Testis (tissue), 3 donors: Measurements from ENCODE around the gene SH3BGRL2. TPM values are rescaled to one million over a fixed set of nuclear protein-coding genes. Genes with fewer than 3 reads are reported as not detected.
"Not testable (repeated sequence)": the region's sequence is repeated elsewhere in the genome, so short reads cannot be mapped to it uniquely, and the experiment has no call there.

Experiments
- DNase-seq: peaks from one replicate; pipeline ENCODE4 v3.0.0-alpha.2; 2019
- H3K27ac ChIP-seq, 2 donors: fragments of 200-600 bp; sonication (generic); one replicate each; pipeline ENCODE4 v1.5.1; 2019
- H3K27me3 ChIP-seq: fragments of 200-600 bp; sonication (generic); one replicate; pipeline ENCODE4 v1.5.1; 2019
- H3K36me3 ChIP-seq: fragments of 200-600 bp; sonication (generic); one replicate; pipeline ENCODE4 v1.5.1; 2017; ENCODE audit warnings: low read depth; ENCODE audit errors: missing control alignments
- H3K4me1 ChIP-seq: fragments of 200-600 bp; sonication (generic); one replicate; pipeline ENCODE4 v1.5.1; 2019
- H3K4me3 ChIP-seq, 2 donors: fragments of 200-600 bp; sonication (generic); one replicate each; pipeline ENCODE4 v1.5.1; 2017 to 2019
- H3K9me3 ChIP-seq: fragments of 200-600 bp; sonication (generic); one replicate; pipeline ENCODE4 v1.5.1; 2017
- POLR2A ChIP-seq: fragments of 450-650 bp; IDR thresholded peaks from one replicate; pipeline ENCODE4 v1.6.1; 2017; ENCODE audit warnings: antibody characterized with exemption, mild to moderate bottlenecking, moderate library complexity
- WGBS, 2 donors: methylation state at CpG; one replicate each; pipeline ENCODE4 v1.1.5; 2018; 5-methylcytosine and 5-hydroxymethylcytosine counted together
- intact Hi-C: fragments of 100-400 bp; cut with DNase I; formaldehyde crosslinking; loops from one replicate; pipeline ENCODE4 v1.15.1; 2023; ENCODE audit warnings: low total_unique reads
- polyA plus RNA-seq: library from polyadenylated mRNA; stranded (reverse); fragments of 350-450 nt; fragmentation: Illumina TruSeq; extraction: RNeasy Lipid Tissue Mini Kit (QIAGEN cat#74804); gene quantifications from one replicate; pipeline ENCODE4 v1.2.3, GENCODE V29; 2014; ENCODE audit warnings: low read depth, low replicate concordance; ENCODE audit not compliant: insufficient read depth
- total RNA-seq, 2 donors: library from RNA; depleted of rRNA; stranded (reverse); fragments of >200 nt; gene quantifications; one replicate each; pipeline ENCODE4 v1.2.3, GENCODE V29; 2016
- TF ChIP-seq, protein P1 (sequence below), 3 experiments: fragments of 450-650 bp in 2 of 3; fragments of 200-600 bp in 1 of 3; sonication (generic) in 1 of 3; IDR thresholded peaks; one replicate each; pipeline ENCODE4 v1.5.1; 2016 to 2019; ENCODE audit warnings: antibody characterized with exemption in 3 of 3, mild to moderate bottlenecking in 2 of 3, moderate library complexity in 1 of 3

The SH3BGRL2 gene
- total and polyA plus RNA-seq, 3 donors from 2014 or later: 5.5 to 9.8 (median 6.3) TPM

DNA sequence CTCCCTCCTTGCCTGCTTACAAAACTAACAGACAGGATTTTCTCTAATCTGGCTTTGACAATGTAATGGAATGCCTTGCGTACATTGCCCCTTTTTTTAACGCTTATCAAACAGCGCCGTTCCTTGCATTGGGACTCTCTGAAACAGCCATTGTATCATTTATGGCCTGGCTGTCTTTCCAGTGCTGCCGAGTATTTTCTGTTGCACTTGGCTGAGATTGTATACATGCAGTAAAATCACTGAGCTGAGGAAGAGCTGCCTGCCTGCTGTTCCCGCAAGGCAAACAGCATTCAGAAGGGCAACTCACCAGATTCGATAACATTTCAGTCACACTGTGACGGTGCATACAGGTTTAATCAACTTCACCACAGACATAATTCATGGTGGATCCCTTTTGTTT lies 106.0 kb downstream of the SH3BGRL2 start:
- H3K27ac ChIP-seq: no peak overlapping the region
- no peaks in the 10 kb centered on the region for H3K27me3 ChIP-seq
- WGBS, 2 donors: 19 to 24% methylated on average over 8 of the region's 8 CpGs
- no peaks in the 10 kb centered on the region for H3K4me1 ChIP-seq
- intact Hi-C loops: no loop called here
- TF ChIP-seq POLR2A: no peak
- TF ChIP-seq, protein P1, sequence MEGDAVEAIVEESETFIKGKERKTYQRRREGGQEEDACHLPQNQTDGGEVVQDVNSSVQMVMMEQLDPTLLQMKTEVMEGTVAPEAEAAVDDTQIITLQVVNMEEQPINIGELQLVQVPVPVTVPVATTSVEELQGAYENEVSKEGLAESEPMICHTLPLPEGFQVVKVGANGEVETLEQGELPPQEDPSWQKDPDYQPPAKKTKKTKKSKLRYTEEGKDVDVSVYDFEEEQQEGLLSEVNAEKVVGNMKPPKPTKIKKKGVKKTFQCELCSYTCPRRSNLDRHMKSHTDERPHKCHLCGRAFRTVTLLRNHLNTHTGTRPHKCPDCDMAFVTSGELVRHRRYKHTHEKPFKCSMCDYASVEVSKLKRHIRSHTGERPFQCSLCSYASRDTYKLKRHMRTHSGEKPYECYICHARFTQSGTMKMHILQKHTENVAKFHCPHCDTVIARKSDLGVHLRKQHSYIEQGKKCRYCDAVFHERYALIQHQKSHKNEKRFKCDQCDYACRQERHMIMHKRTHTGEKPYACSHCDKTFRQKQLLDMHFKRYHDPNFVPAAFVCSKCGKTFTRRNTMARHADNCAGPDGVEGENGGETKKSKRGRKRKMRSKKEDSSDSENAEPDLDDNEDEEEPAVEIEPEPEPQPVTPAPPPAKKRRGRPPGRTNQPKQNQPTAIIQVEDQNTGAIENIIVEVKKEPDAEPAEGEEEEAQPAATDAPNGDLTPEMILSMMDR (IDR thresholded peaks at IDR 0.05): no peak
- DNase-seq: peak; percentile 18
- H3K36me3 ChIP-seq: no peaks in the 10 kb centered on the region
- H3K4me3 ChIP-seq: peak overlapping the region; percentile 1 to 4
- H3K9me3 ChIP-seq: no peaks in the 10 kb centered on the region

DNA sequence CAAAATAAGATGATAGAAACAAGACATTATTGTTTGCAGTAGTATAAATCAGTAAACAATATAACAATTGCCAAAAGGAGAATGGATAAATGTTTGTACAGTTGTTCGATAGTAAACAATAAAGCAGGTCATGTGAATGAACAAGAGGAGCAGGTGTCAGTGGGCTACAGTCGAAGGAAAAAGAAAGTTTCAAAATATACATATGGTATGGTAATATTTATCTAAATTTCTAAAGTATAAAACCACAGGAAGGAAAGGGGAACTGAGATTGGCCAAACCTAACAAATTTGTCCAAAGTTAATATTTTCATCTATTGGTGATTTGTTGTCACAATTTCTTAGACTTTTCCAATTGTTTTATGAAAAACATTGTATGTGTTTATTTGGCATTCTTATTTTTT lies 110.9 kb downstream of the SH3BGRL2 start:
- Histone ChIP-seq H3K4me1 (no peaks in the 10 kb centered on the region), H3K9me3 (no peaks in the 10 kb centered on the region), H3K4me3 (no peak overlapping the region), H3K36me3 (no peaks in the 10 kb centered on the region), H3K27me3 (no peaks in the 10 kb centered on the region), H3K27ac (no peak overlapping the region)
- 88% methylated on average over 2 of the region's 2 CpGs for WGBS, 2 donors
- no peak for TF ChIP-seq POLR2A
- TF ChIP-seq, protein P1 (IDR thresholded peaks at IDR 0.05): no peak
- intact Hi-C loops: no loop called here
- no peak for DNase-seq

DNA sequence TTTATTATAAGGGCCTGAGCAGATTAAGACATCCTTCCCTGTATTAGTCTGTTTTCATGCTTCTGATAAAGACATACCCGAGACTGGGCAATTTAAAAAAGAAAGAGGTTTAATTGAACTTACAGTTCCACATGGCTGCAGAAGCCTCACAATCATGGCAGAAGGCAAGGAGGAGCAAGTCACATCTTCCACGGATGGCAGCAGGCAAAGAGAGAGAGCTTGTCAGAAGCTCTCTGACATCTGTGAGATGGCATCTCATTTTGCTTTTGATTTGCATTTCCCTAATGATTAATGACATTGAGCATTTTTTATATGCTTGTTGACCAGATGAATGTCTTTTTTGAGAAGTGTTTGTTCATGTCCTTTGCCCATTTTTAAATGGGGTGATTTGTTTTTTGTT lies 114.2 kb downstream of the SH3BGRL2 start:
- H3K36me3 ChIP-seq, H3K4me3 ChIP-seq, H3K27ac ChIP-seq, intact Hi-C loops, H3K4me1 ChIP-seq, H3K27me3 ChIP-seq, H3K9me3 ChIP-seq, DNase-seq: not testable (repeated sequence)
- WGBS, 2 donors: 90 to 94% methylated on average over 2 of the region's 2 CpGs

DNA sequence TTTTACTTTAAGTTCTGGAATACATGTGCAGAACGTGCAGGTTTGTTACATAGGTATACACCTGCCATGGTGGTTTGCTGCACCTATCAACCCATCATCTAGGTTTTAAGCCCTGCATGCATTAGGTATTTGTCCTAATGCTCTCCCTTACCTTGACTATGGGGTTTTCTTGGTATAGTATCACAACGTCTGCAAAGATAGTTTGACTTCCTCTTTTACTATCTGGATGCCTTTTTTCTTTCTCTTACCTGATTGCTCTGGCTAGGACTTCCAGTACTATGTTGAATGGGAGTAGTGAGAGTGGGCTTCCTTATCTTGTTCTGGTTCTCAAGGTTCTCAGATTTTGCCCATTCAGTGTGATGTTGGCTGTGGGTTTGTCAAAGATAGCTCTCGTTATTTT lies 115.2 kb downstream of the SH3BGRL2 start:
- H3K36me3 ChIP-seq, H3K27me3 ChIP-seq, H3K4me3 ChIP-seq, H3K27ac ChIP-seq, DNase-seq, H3K4me1 ChIP-seq, intact Hi-C loops, H3K9me3 ChIP-seq: not testable (repeated sequence)
- WGBS, 2 donors: 71 to 86% methylated on average over 3 of the region's 3 CpGs

DNA sequence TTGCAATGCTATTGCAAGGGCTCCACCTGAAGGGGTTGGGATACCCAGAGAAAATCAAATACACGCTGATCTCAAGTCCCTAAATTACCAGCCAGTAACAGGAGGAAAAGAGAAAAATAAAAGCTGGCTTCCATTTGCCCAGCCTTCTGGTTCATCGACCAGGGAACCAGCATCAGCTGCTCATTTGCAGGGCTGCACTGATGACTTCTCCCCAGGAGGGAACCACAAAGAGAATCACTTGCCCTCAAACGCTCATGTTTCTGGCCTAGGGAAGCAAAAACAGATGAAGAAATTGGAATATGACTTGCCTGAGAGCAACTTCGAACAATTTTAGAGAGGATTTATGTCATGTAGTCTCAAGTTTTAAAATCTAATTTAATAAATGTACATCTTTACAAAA lies 119.7 kb downstream of the SH3BGRL2 start:
- no peaks in the 10 kb centered on the region for H3K36me3 ChIP-seq
- 51 to 54% methylated on average over 4 of the region's 4 CpGs for WGBS, 2 donors
- no peaks in the 10 kb centered on the region for H3K9me3 ChIP-seq
- intact Hi-C loops: no loop called here
- TF ChIP-seq POLR2A: no peak
- TF ChIP-seq, protein P1 (IDR thresholded peaks at IDR 0.05): no peak
- H3K4me3 ChIP-seq: no peak overlapping the region
- H3K4me1 ChIP-seq: no peaks in the 10 kb centered on the region
- H3K27ac ChIP-seq: no peak overlapping the region
- no peak for DNase-seq
- no peaks in the 10 kb centered on the region for H3K27me3 ChIP-seq

Other genes starting within 250 kb of the SH3BGRL2 start
- gene LCA5, start 93.9 kb upstream of the SH3BGRL2 start, total RNA-seq: 10 to 100 TPM; 15.4 to 17.7 TPM
- gene LCA5, start 93.9 kb upstream of the SH3BGRL2 start, polyA plus RNA-seq: 5.2 TPM